ENCODE measurements around the gene LRRC47.

The LRRC47 gene

DNA sequence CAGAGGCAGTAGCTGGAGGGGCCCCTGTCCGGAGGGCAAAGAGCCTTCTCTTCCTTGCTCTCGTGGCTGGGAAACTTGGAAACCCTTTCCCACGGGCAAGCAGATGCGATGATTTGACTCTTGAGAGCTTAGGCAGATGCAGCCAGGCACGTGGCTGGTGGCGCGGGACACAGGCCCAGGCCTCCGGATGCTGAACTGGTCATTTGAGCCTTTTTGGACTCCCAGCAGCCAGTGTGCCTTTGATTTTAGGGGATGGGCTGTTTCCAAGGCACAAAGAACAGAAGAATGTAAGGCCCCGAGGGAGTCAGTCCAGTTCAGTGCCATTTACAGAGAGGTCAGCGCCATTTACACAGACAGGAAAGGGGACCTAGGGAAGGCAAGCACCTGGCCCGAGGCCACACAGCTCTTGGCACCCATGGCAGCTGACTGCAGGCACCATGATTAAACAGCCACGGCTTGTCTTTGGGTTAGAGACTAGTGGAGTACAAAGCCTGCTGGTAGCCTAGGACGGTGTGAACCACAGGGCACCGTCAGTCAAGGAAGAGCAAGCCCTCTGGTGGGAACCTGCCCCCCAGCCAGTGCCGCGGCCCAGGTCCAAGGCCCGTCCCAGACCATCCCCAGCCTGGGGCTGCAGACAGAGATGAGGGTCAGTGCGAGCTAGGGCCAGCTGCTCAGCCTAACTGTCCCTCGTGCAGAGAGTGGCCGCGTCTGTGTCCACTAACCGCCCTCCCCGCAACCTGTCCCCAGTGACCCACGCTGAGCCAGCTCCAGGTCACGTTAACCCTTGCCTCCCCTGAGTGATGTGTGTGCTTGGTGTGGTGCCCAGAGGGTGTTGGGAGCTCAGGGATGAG, 64.5 kb downstream of the LRRC47 start:
- H3K36me3 ChIP-seq (ENCODE audit: insufficient read depth, low read length): peaks cover 15% of the 10 kb centered on the region

GRCh38 chr1:3730543-3731247, 65.6 kb downstream of the LRRC47 start:
- H2AFZ ChIP-seq (ENCODE audit: low read depth, low read length): no peak overlapping the region
- H3K9me3 ChIP-seq (ENCODE audit: low read length): no peaks in the 10 kb centered on the region
- no peak overlapping the region for H3K4me3 ChIP-seq (ENCODE audit: low read length)
- H3K27me3 ChIP-seq (ENCODE audit: insufficient read depth, low read length): no peaks in the 10 kb centered on the region
- peaks cover 17% of the 10 kb centered on the region for H3K4me1 ChIP-seq (ENCODE audit: insufficient read depth, low read length)
- H3K36me3 ChIP-seq (ENCODE audit: insufficient read depth, low read length): peaks cover 5% of the 10 kb centered on the region

More for the DNA sequence above, 64.5 kb downstream of the LRRC47 start:
- Histone ChIP-seq H3K27me3 (ENCODE audit: insufficient read depth, low read length) (no peaks in the 10 kb centered on the region), H3K4me3 (ENCODE audit: low read length) (no peak overlapping the region), H3K4me1 (ENCODE audit: insufficient read depth, low read length) (peaks cover 17% of the 10 kb centered on the region), H2AFZ (ENCODE audit: low read depth, low read length) (no peak overlapping the region), H3K9me3 (ENCODE audit: low read length) (no peaks in the 10 kb centered on the region)

DNA sequence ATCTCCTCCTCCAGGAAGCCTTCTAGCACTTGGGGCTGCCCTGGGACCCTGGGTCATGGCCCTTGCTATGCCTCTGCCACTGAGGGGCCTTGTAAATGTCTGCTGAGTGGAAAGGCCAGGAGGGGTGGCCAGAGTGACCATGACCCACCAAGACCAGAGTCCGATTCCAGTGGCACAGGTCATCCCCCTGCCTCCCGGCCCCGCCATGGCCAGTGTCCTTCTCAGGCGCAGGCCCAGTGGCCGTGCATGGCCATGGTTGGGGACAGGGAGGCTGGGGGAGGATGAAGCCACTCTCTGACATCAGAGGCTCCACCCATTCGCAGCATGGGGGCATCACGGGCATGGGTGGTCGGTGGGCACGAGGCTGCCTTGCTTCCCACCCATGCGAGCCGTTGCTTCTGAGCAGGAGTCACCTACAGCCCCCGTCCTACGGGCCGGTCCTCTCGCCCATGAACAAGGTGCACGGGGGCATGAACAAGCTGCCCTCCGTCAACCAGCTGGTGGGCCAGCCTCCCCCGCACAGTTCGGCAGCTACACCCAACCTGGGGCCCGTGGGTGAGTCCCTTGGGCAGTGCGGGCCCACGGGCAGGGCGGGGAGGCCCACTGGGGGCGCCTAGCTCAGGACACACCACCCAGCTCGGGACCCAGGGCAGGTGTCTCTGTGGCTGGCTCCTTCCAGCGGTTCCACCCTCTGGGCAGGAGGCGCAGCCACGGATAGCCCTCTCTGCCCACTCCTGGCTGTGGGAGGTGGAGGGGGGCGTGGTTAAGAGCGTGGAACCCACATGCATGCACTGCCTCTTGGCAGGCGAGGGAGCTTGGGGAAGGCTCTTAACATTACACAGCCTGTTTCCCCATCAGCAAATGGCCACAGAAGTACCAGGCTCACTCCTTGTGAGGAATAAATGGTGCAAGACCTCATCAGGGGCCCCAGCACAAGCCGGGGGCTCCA, 66.4 kb downstream of the LRRC47 start:
- Histone ChIP-seq H3K4me3 (ENCODE audit: low read length) (no peak overlapping the region), H3K27me3 (ENCODE audit: insufficient read depth, low read length) (no peaks in the 10 kb centered on the region), H3K4me1 (ENCODE audit: insufficient read depth, low read length) (peaks cover 17% of the 10 kb centered on the region), H3K36me3 (ENCODE audit: insufficient read depth, low read length) (peaks cover 2% of the 10 kb centered on the region), H3K9me3 (ENCODE audit: low read length) (no peaks in the 10 kb centered on the region), H2AFZ (ENCODE audit: low read depth, low read length) (no peak overlapping the region)

Measured in neuron (in vitro differentiated cells).